ENCODE data around the gene TSSK3. TPM values are rescaled to one million over a fixed set of nuclear protein-coding genes. Genes with fewer than 3 reads are reported as not detected.

TSSK3 gene
- total and polyA plus RNA-seq, 2 donors (not counting 3 experiments of a cell fraction or from before 2014, with no cell fraction given), result 0.42 to 0.65 TPM

DNA sequence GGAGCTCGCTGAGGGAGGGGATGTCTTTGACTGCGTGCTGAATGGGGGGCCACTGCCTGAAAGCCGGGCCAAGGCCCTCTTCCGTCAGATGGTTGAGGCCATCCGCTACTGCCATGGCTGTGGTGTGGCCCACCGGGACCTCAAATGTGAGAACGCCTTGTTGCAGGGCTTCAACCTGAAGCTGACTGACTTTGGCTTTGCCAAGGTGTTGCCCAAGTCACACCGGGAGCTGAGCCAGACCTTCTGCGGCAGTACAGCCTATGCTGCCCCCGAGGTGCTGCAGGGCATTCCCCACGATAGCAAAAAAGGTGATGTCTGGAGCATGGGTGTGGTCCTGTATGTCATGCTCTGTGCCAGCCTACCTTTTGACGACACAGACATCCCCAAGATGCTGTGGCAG, 1.4 kb downstream of the TSSK3 start:
- Histone ChIP-seq H3K27me3 (ENCODE audit: control insufficient read depth in 2 of 2, insufficient read depth in 2 of 2, low read length in 2 of 2) (no peaks in the 10 kb centered on the region), H3K4me3 (replicated peaks in 1 of 3; ENCODE audit: insufficient read depth in 1 of 3, low read depth in 1 of 3, low read length in 3 of 3) (no peak overlapping the region), H3K9ac (replicated peaks; ENCODE audit: extremely low read depth, insufficient read depth, low read length) (no peak overlapping the region), H3K9me1 (replicated peaks; ENCODE audit: control insufficient read depth, extremely low read depth, insufficient read depth, low read length) (no peaks in the 10 kb centered on the region), H2AFZ (ENCODE audit: low read depth, low read length) (no peak overlapping the region), H3K79me2 (ENCODE audit: control insufficient read depth, insufficient read depth, low read length) (no peaks in the 10 kb centered on the region), H4K20me1 (replicated peaks; ENCODE audit: control insufficient read depth, extremely low read depth, insufficient read depth, low read length) (no peaks in the 10 kb centered on the region), H3K9me3 (replicated peaks; ENCODE audit: control insufficient read depth, insufficient read depth, low read length) (no peaks in the 10 kb centered on the region), H3K4me1 (ENCODE audit: control insufficient read depth, extremely low read depth, insufficient read depth, low read length) (peaks cover 7% of the 10 kb centered on the region), H3K4me2 (ENCODE audit: insufficient read depth, low read length) (no peak overlapping the region), H3K27ac (ENCODE audit: insufficient read depth, low read depth, low read length) (no peak overlapping the region), H3K36me3 (ENCODE audit: control insufficient read depth in 2 of 2, extremely low read depth in 1 of 2, insufficient read depth in 2 of 2, low read length in 2 of 2) (peaks cover 5 to 35% of the 10 kb centered on the region in 2 experiments)
- no peak for FAIRE-seq
- CTCF ChIA-PET, result interaction anchor here (1.7 to 2.0 kb wide), 2 partner anchors 10 to 147 kb away, joined by 5 to 16 read pairs; no protein-coding TSS in a partner anchor
- DNase-seq (ENCODE audit: low read depth, low spot score), result no peak
- intact Hi-C loops (cut with micrococcal nuclease) (loop anchor here (5.0 kb wide), 1 partner anchor 146 kb away; no protein-coding TSS in a partner anchor), dilution Hi-C loops (cut with MboI; ENCODE audit: extremely low pct_ligation_motif_present, low sequenced_read_pairs) (no loop called here)
- no peak for TF ChIP-seq EZH2 (IDR thresholded peaks at IDR 0.05; ENCODE audit: borderline replicate concordance, low read depth, low read length, severe bottlenecking)
- TF ChIP-seq POLR2A (IDR thresholded peaks at IDR 0.05; ENCODE audit: low read depth, low read length), result peak; percentile 9
- no TSS peak for BruUV-seq (replicated peaks)
- POLR2A ChIA-PET, result interaction anchor here (1.7 kb wide), 1 partner anchor 28 kb away, joined by 8 read pairs; the partner anchor contains the start of gene MARCKSL1

DNA sequence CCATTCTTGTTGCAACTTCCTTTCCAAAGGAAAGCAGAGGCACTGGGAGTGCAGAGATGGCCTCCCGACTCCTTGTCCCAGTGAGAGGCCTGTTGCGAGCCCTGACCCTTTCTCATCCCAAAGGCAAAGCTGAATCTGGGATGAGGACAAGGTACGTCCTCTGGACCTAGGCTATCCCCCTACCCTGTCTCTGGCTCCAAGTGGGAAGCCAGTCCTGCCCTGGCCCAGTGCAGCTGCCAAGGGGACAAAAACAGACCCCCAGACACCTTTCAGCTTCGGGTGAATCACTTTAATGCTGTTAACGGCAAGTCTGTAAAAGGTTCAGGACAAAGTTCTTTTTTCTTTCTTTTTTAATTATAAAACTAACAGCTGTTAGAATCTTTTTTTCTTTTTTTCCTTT, 2.5 kb downstream of the TSSK3 start:
- Histone ChIP-seq H3K4me3 (replicated peaks in 1 of 3; ENCODE audit: insufficient read depth in 1 of 3, low read depth in 1 of 3, low read length in 3 of 3) (no peak overlapping the region), H3K36me3 (ENCODE audit: control insufficient read depth in 2 of 2, extremely low read depth in 1 of 2, insufficient read depth in 2 of 2, low read length in 2 of 2) (peaks cover 5 to 38% of the 10 kb centered on the region in 2 experiments), H3K27ac (ENCODE audit: insufficient read depth, low read depth, low read length) (no peak overlapping the region), H3K9me1 (replicated peaks; ENCODE audit: control insufficient read depth, extremely low read depth, insufficient read depth, low read length) (no peaks in the 10 kb centered on the region), H3K9ac (replicated peaks; ENCODE audit: extremely low read depth, insufficient read depth, low read length) (no peak overlapping the region), H4K20me1 (replicated peaks; ENCODE audit: control insufficient read depth, extremely low read depth, insufficient read depth, low read length) (no peaks in the 10 kb centered on the region), H3K4me1 (ENCODE audit: control insufficient read depth, extremely low read depth, insufficient read depth, low read length) (peaks cover 7% of the 10 kb centered on the region), H2AFZ (ENCODE audit: low read depth, low read length) (no peak overlapping the region), H3K79me2 (ENCODE audit: control insufficient read depth, insufficient read depth, low read length) (no peaks in the 10 kb centered on the region), H3K4me2 (ENCODE audit: insufficient read depth, low read length) (no peak overlapping the region), H3K27me3 (ENCODE audit: control insufficient read depth in 2 of 2, insufficient read depth in 2 of 2, low read length in 2 of 2) (no peaks in the 10 kb centered on the region), H3K9me3 (replicated peaks; ENCODE audit: control insufficient read depth, insufficient read depth, low read length) (no peaks in the 10 kb centered on the region)
- POLR2A ChIA-PET, result interaction anchor here (1.1 kb wide), 1 partner anchor 29 kb away, joined by 3 read pairs; the partner anchor contains the start of gene MARCKSL1
- FAIRE-seq, result no peak
- no peak for DNase-seq (ENCODE audit: low read depth, low spot score)
- TF ChIP-seq, protein P1, sequence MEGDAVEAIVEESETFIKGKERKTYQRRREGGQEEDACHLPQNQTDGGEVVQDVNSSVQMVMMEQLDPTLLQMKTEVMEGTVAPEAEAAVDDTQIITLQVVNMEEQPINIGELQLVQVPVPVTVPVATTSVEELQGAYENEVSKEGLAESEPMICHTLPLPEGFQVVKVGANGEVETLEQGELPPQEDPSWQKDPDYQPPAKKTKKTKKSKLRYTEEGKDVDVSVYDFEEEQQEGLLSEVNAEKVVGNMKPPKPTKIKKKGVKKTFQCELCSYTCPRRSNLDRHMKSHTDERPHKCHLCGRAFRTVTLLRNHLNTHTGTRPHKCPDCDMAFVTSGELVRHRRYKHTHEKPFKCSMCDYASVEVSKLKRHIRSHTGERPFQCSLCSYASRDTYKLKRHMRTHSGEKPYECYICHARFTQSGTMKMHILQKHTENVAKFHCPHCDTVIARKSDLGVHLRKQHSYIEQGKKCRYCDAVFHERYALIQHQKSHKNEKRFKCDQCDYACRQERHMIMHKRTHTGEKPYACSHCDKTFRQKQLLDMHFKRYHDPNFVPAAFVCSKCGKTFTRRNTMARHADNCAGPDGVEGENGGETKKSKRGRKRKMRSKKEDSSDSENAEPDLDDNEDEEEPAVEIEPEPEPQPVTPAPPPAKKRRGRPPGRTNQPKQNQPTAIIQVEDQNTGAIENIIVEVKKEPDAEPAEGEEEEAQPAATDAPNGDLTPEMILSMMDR (IDR thresholded peaks at IDR 0.05; ENCODE audit: extremely low read depth in 1 of 2, insufficient read depth in 1 of 2, low read depth in 1 of 2, low read length in 2 of 2), result no peak
- TF ChIP-seq GATA2 (IDR thresholded peaks at IDR 0.05; ENCODE audit: insufficient read depth, insufficient read length, low read depth, low read length) (no peak), JUN (IDR thresholded peaks at IDR 0.05; ENCODE audit: borderline replicate concordance, insufficient read depth, insufficient read length, low read depth) (no peak), MYC (IDR thresholded peaks at IDR 0.05; ENCODE audit: low read depth, low read length) (no peak), POLR2AphosphoS5 (IDR thresholded peaks at IDR 0.05; ENCODE audit: insufficient read depth, low read depth, low read length) (no peak), POLR2A (IDR thresholded peaks at IDR 0.05; ENCODE audit: low read depth, low read length) (no peak), FOS (IDR thresholded peaks at IDR 0.05; ENCODE audit: borderline replicate concordance, insufficient read depth, low read length) (no peak), EZH2 (IDR thresholded peaks at IDR 0.05; ENCODE audit: borderline replicate concordance, low read depth, low read length, severe bottlenecking) (no peak)
- TF ChIP-seq, protein P2, sequence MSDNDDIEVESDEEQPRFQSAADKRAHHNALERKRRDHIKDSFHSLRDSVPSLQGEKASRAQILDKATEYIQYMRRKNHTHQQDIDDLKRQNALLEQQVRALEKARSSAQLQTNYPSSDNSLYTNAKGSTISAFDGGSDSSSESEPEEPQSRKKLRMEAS (IDR thresholded peaks at IDR 0.05; ENCODE audit: insufficient read depth, insufficient read length), result no peak
- CTCF ChIA-PET, result interaction anchor here (1.3 to 1.6 kb wide), 3 partner anchors 10 to 117 kb away, joined by 4 read pairs; no protein-coding TSS in a partner anchor
- intact Hi-C loops (cut with micrococcal nuclease), result loop anchor here (5.0 kb wide), 1 partner anchor 148 kb away; no protein-coding TSS in a partner anchor
- no TSS peak for BruUV-seq (replicated peaks)
- dilution Hi-C loops (cut with MboI; ENCODE audit: extremely low pct_ligation_motif_present, low sequenced_read_pairs), result no loop called here
